Activated CD8-positive, alpha-beta memory T cell treated with anti-CD3 and anti-CD28 coated beads for 36 hours (primary cell): Measurements from ENCODE around the gene FGF2. TPM values are rescaled to one million over a fixed set of nuclear protein-coding genes. Genes with fewer than 3 reads are reported as not detected.
"Not testable (repeated sequence)": the region's sequence is repeated elsewhere in the genome, so short reads cannot be mapped to it uniquely, and the experiment has no call there.

Experiments used
- CTCF ChIA-PET: fragments of 350-600 bp; sonication (Branson Sonifier 250); formaldehyde crosslinking; loops from one replicate; lab custom pipeline; 2021; ENCODE audit warnings: antibody characterized with exemption; lab: Charles Lee
- POLR2A ChIA-PET: fragments of 350-600 bp; sonication (Branson Sonifier 250); formaldehyde crosslinking; loops from one replicate; lab custom pipeline; 2021; ENCODE audit warnings: antibody characterized with exemption; lab: Charles Lee
- total RNA-seq, 2 experiments: library from RNA; stranded (reverse); gene quantifications; one replicate each; pipeline ENCODE4 v1.2.3, GENCODE V29; 2021

The FGF2 gene
- total RNA-seq, result 1 to 10 TPM; 1.3 to 1.6 TPM

GRCh38 chr4:122826553-122827257, at the start of gene FGF2:
FGF2 (plus strand) TSS chr4:122826831; CDS start chr4:122827175, 344 bp downstream.
- POLR2A ChIA-PET, result no interaction called here
- CTCF ChIA-PET, result no interaction called here

GRCh38 chr4:122776916-122777315, 49.7 kb upstream of the FGF2 start:
- POLR2A ChIA-PET, result no interaction called here
- CTCF ChIA-PET, result no interaction called here

DNA sequence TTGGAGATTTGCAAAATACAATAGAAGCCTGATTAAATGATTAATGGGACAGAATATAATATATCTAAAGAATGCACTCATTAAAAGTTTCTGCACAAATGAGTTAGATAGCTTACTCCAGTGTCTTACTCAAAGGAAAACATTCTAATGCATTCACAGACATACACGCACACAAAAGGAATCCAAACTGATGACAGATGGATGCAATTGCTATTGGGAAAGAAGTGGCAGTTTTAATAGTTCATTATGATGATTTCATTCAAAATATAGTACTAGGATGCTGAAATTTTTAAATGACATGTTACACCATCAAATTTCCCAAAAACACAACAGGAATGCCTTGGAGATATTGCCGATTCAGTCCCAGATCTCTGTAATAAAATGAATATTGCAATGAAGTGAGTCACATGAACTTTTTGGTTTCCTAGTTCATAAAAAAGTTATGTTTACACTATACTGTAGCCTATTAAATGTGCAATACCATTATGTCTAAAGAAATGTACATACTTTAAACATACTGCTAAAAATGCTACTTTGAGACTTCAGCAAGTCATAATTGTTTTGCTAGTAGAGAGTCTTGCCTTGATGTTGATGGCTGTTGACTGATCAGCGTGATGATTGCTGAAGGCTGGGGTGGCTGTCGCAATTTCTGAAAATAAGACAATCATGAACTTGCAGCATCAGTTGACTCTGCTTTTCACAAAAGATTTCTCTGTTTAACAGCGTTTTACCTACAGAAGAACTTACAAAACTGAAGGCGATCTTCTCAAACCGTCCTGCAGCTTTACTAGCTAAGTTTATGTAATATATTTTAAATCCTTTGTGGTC, 48.6 kb upstream of the FGF2 start:
- ChIA-PET CTCF (no interaction called here), POLR2A (no interaction called here)

DNA sequence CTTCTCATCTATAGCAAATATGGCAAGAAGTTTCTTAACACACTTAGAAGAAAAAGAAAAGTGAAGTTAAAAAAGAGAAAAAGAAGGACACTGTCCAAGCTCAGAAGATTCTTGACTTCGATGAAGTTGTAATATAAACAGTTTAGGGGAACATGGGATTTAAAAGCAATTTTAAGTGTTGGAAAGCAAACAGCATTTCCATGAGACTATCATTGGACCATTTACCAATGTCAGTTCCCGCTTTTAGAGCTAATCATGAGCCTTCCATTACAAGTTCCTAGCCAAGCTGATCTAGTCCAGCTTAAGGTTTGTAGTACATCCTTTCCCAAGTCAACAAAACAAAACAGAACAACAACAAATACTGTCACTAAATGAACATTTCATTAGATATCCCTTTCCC, 45.1 kb upstream of the FGF2 start:
- ChIA-PET POLR2A (no interaction called here), CTCF (no interaction called here)

GRCh38 chr4:122783301-122784215, 43.1 kb upstream of the FGF2 start:
- CTCF ChIA-PET, result interaction anchor here (1.3 kb wide), 1 partner anchor 66 kb away, joined by 3 read pairs; no protein-coding TSS in a partner anchor

DNA sequence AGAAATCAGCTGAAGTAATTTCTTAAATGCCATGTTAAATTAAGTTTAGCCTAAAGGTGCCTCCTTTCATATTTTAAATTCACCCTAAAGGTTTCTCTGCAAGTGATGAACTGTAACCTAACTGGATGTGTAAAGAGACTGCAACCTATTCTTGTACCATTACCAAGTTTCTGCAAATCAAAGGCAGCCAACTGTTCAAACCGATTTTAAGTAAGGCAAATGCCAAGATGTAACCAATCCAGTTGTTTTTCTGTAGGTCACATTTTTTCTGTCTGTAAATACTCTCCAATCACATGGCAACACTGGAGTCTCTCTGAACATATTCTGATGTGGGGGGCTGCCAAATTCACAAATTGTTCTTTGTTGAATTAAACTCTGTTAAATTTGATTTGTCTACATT, 42.4 kb upstream of the FGF2 start:
- POLR2A ChIA-PET, result no interaction called here
- CTCF ChIA-PET, result no interaction called here

More at GRCh38 chr4:122783301-122784215, 43.1 kb upstream of the FGF2 start:
- POLR2A ChIA-PET, result no interaction called here

- ChIA-PET POLR2A (no interaction called here), CTCF (no interaction called here)
Measured at GRCh38 chr4:122785099-122785498, 41.5 kb upstream of the FGF2 start.

GRCh38 chr4:122786296-122786695, 40.3 kb upstream of the FGF2 start:
- POLR2A ChIA-PET, CTCF ChIA-PET: not testable (repeated sequence)

DNA sequence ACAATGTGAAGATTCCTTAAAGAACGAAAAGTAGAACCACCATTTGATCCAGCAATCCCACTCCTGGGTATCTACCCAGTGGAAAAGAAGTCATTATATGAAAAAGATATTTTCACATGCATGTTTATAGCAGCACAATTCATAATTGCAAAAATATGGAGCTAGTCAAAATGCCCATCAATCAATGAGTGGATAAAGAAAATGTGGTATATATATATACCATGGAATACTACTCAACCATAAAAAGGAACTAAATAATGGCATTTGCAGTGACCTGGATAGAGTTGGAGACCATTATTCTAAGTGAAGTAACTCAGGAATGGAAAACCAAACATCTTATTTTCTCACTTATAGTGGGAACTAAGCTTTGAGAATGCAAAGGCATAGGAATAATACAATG, 39.7 kb upstream of the FGF2 start:
- POLR2A ChIA-PET, CTCF ChIA-PET: not testable (repeated sequence)

DNA sequence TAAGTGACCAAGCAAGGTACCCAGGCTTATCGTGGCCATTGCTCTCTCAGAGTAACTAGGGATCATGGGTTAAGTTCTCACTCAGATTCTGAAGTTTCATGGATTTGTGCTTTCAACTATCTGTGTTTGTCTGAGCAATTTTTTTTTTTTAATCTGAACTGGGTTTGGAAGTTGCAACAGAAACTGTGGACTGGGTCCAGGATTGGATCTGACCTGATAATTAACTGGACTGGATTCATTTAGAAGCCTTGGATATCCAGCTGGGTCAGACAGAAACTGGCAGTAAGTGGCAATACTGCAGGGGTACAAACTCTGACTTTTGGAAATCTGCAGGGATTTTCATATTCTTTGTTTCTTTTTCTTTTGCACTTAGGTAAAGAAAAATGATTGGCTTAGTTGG, 38.7 kb upstream of the FGF2 start:
- ChIA-PET POLR2A (no interaction called here), CTCF (no interaction called here)

GRCh38 chr4:122788935-122789334, 37.7 kb upstream of the FGF2 start:
- ChIA-PET CTCF (interaction anchor here (1.1 kb wide), 1 partner anchor 52 kb away, joined by 3 read pairs; no protein-coding TSS in a partner anchor), POLR2A (no interaction called here)

DNA sequence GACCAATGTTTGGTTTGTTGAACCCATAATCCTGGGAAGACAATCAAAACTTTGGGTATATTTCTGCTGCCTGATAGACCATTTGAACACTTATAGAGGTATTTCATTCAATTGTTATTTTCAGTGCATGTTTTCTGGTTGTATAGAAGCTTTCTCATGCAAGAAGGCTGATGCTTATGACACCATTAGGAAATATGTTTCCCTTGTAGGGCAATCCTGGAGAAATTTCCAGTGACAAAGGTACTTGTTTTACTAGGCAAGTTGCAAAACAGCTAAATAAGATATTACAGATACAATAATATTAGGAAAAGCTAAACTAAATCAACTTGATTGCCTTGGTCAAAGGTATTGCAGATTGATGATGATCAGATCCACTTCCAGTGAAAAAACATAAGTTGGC, 32.8 kb upstream of the FGF2 start:
- CTCF ChIA-PET, result no interaction called here
- POLR2A ChIA-PET, result no interaction called here

GRCh38 chr4:122796801-122797404, 29.7 kb upstream of the FGF2 start:
- POLR2A ChIA-PET, result no interaction called here
- CTCF ChIA-PET, result no interaction called here

- POLR2A ChIA-PET, result no interaction called here
Measured at GRCh38 chr4:122797405-122798094, 29.1 kb upstream of the FGF2 start.

GRCh38 chr4:122798101-122798500, 28.5 kb upstream of the FGF2 start:
- ChIA-PET CTCF (no interaction called here), POLR2A (no interaction called here)

More at GRCh38 chr4:122797405-122798094, 29.1 kb upstream of the FGF2 start:
- CTCF ChIA-PET, result no interaction called here

GRCh38 chr4:122798917-122799316, 27.7 kb upstream of the FGF2 start:
- POLR2A ChIA-PET, result no interaction called here
- CTCF ChIA-PET, result no interaction called here

DNA sequence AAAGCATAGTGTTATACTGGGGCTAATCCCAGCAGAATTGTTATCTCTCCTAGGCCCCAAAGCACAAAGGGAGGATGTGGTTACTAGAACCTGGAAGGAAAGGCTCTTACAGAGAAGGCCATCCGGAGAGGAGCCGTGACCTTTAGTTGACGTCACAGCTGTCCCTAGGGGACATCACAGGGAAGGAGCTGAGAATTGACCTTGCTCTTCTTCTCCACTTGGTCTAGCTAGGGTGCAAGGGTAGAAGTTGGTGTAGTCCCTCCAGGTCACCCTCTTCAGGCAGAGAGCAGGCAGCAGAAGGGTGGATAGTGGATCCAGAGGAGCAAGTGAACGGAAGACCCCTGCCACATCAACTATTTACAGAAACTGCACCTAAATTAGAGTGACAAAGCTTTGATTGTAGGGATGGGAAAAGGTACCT, 22.8 kb upstream of the FGF2 start:
- ChIA-PET POLR2A (no interaction called here), CTCF (no interaction called here)

DNA sequence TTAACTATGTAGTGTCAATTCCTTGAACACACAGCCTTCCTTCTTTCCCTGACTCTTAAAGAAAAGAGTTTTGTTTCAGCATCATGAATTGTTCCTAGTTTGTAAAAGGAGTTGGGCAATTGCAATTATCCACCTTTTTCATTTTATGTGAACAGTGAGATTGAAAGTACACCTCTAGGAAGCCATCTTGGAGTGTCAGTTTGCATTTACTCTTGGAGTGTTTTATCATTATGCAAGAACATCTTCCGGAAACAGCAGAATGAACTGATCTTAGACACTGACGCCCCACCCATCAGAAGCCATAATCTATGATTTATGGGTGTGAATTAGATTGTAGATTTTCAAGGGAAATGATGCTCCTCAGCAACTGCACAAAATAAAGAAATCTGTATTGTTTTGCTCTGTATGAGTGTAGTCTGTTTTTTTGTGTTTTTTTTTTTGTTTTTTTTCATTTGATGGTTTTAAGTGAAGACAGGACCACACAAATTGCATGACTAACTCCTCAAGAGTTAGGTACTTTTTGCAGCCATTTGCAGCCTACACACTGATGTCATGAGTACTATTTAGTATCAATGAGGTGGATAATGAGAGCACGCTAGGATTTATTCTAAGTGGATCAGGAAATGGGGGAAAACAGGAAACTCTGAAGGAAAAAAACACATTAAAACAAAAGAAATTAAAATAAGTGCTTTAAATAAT, 19.5 kb upstream of the FGF2 start:
- POLR2A ChIA-PET, result no interaction called here
- CTCF ChIA-PET, result no interaction called here
